HepG2 (cell line): ENCODE measurements around the gene FGFBP1. TPM values are rescaled to one million over a fixed set of nuclear protein-coding genes. Genes with fewer than 3 reads are reported as not detected.

Experiments
- ATAC-seq: fragments of 200-7000 bp; cut with Tn5 transposase; 3 replicates; pipeline ENCODE4 v1.9.1; 2020; ENCODE audit warnings: mild to moderate bottlenecking, moderate library complexity
- BruUV-seq: library from RNA; stranded (reverse); fragments of 400-500 nt; replicated peaks from 2 replicates; lab custom pipeline; 2021; lab: Mats Ljungman, UMichigan
- CTCF ChIA-PET: fragments of 300-600 bp; formaldehyde crosslinking; extraction: SDS; loops from one replicate; lab custom pipeline; 2021; ENCODE audit warnings: low total read pairs, inconsistent platforms, low intra/inter-chr PET ratio; lab: Yijun Ruan, JAX
- POLR2A ChIA-PET: fragments of 350-600 bp; sonication (Branson Sonifier 250); formaldehyde crosslinking; loops from one replicate; lab custom pipeline; 2020; ENCODE audit warnings: antibody characterized with exemption, inconsistent platforms; lab: Yijun Ruan, JAX
- DNase-seq: peaks from one replicate; pipeline ENCODE4 v3.0.0-alpha.2; 2015; ENCODE audit warnings: low spot score
- FAIRE-seq: peaks from 3 replicates; lab custom pipeline; 2011; peaks lifted over from hg19 to GRCh38; lab: Jason Lieb, UNC
- H2AFZ ChIP-seq: one replicate; pipeline ENCODE4 v1.6.1; 2011; ENCODE audit warnings: low read length, inconsistent platforms
- H3K27ac ChIP-seq: fragments of 300-600 bp; 3 replicates; pipeline ENCODE4 v1.8.0; 2011; ENCODE audit warnings: mixed run types, mild to moderate bottlenecking, mixed read lengths, low read length, inconsistent platforms; ENCODE audit not compliant: insufficient read depth; ENCODE audit errors: extremely low read length
- H3K27me3 ChIP-seq, 2 experiments: fragments of 200-600 bp in 1 of 2; 2 replicates in 1 of 2; 3 replicates in 1 of 2; pipeline versions ENCODE4 v1.6.0 to v1.8.0; 2011; ENCODE audit warnings: low read length in 2 of 2, mild to moderate bottlenecking in 2 of 2, moderate library complexity in 2 of 2, inconsistent platforms in 1 of 2; ENCODE audit not compliant: insufficient read depth in 2 of 2, control insufficient read depth in 1 of 2
- H3K36me3 ChIP-seq, 2 experiments: fragments of 200-600 bp in 1 of 2; replicated peaks in 1 of 2; 2 replicates in 1 of 2; 3 replicates in 1 of 2; pipeline versions ENCODE4 v1.5.1 to v1.8.0; 2011; ENCODE audit warnings: low read length in 2 of 2, inconsistent platforms in 1 of 2; ENCODE audit not compliant: insufficient read depth in 2 of 2, control insufficient read depth in 1 of 2
- H3K4me1 ChIP-seq: 2 replicates; pipeline ENCODE4 v1.5.1; 2012; ENCODE audit warnings: low read length, inconsistent platforms; ENCODE audit not compliant: insufficient read depth
- H3K4me2 ChIP-seq: 2 replicates; pipeline ENCODE4 v1.6.0; 2011; ENCODE audit warnings: low read depth, low read length, inconsistent platforms
- H3K4me3 ChIP-seq, 3 experiments: fragments of 200-600 bp in 1 of 3; sonication (generic), shearing (Covaris generic) in 1 of 3; replicated peaks in 1 of 3; 2 replicates each; pipeline ENCODE4 v1.5.1; 2011 to 2016; ENCODE audit warnings: low read length in 3 of 3, inconsistent platforms in 2 of 3, low read depth in 2 of 3, mild to moderate bottlenecking in 2 of 3, control low read depth in 1 of 3, mixed read lengths in 1 of 3; ENCODE audit not compliant: insufficient read depth in 1 of 3
- H3K79me2 ChIP-seq: one replicate; pipeline ENCODE4 v1.6.1; 2011; ENCODE audit warnings: low read length, inconsistent platforms; ENCODE audit not compliant: insufficient read depth
- H3K9ac ChIP-seq: 2 replicates; pipeline ENCODE4 v1.6.0; 2011; ENCODE audit warnings: mild to moderate bottlenecking, low read depth, low read length, inconsistent platforms; ENCODE audit not compliant: insufficient read depth
- H3K9me3 ChIP-seq: 2 replicates; pipeline ENCODE4 v1.5.1; 2012; ENCODE audit warnings: mild to moderate bottlenecking, low read length
- H4K20me1 ChIP-seq: 2 replicates; pipeline ENCODE4 v1.6.0; 2011; ENCODE audit warnings: inconsistent platforms, mild to moderate bottlenecking, low read length, moderate library complexity; ENCODE audit not compliant: insufficient read depth
- AGO2 ChIP-seq: fragments of 200-400 bp; formaldehyde crosslinking; optimal IDR thresholded peaks from 2 replicates; pipeline ENCODE3; 2017; ENCODE audit warnings: mild to moderate bottlenecking, low read depth, low read length, moderate library complexity
- ATF1 ChIP-seq: IDR thresholded peaks from 2 replicates; pipeline ENCODE4 v1.6.1; 2016; ENCODE audit warnings: mild to moderate bottlenecking, control low read depth
- CREM ChIP-seq, 2 experiments: sonication (generic) in 1 of 2; formaldehyde crosslinking in 1 of 2; IDR thresholded peaks; 2 replicates each; pipeline versions ENCODE4 v1.4.0 to v1.6.1; 2016 to 2020; ENCODE audit warnings: antibody characterized with exemption in 1 of 2, mild to moderate bottlenecking in 1 of 2, missing genetic modification reagents in 1 of 2
- ETV5 ChIP-seq: IDR thresholded peaks from 2 replicates; pipeline ENCODE4 v1.6.1; 2018; ENCODE audit warnings: missing biosample characterization, missing genetic modification reagents, inconsistent platforms, borderline replicate concordance
- GATAD2A ChIP-seq: IDR thresholded peaks from 2 replicates; pipeline ENCODE4 v1.6.1; 2016
- HCFC1 ChIP-seq: fragments of 150-350 bp; IDR thresholded peaks from 2 replicates; pipeline ENCODE4 v1.6.1; 2014; ENCODE audit warnings: low read depth, low read length
- HOXA5 ChIP-seq: sonication (generic); formaldehyde crosslinking; IDR thresholded peaks from 2 replicates; pipeline ENCODE4 v1.4.0; 2020; ENCODE audit warnings: missing genetic modification reagents
- KDM6A ChIP-seq: IDR thresholded peaks from 2 replicates; pipeline ENCODE4 v1.6.1; 2016; ENCODE audit warnings: low read depth
- NR2F2 ChIP-seq: IDR thresholded peaks from 2 replicates; pipeline ENCODE4 v1.6.1; 2012; ENCODE audit warnings: low read depth, inconsistent platforms, borderline replicate concordance
- RARA ChIP-seq: IDR thresholded peaks from 2 replicates; pipeline ENCODE4 v1.6.1; 2016; ENCODE audit warnings: missing genetic modification reagents, missing compliant biosample characterization
- SNRNP70 ChIP-seq: fragments of 200-400 bp; formaldehyde crosslinking; IDR thresholded peaks from 2 replicates; pipeline ENCODE4 v1.6.1; 2017; ENCODE audit warnings: mild to moderate bottlenecking, low read depth, low read length, moderate library complexity
- SUZ12 ChIP-seq: fragments of 150-350 bp; IDR thresholded peaks from 2 replicates; pipeline ENCODE4 v1.6.1; 2014; ENCODE audit warnings: low read depth, low read length
- ZFP36L2 ChIP-seq: sonication (generic); formaldehyde crosslinking; IDR thresholded peaks from 2 replicates; pipeline ENCODE4 v1.4.0; 2020; ENCODE audit warnings: missing genetic modification reagents
- ZNF331 ChIP-seq: sonication (generic); formaldehyde crosslinking; IDR thresholded peaks from 2 replicates; pipeline ENCODE4 v1.4.0; 2020; ENCODE audit warnings: missing genetic modification reagents
- ZNF780A ChIP-seq: sonication (generic); formaldehyde crosslinking; IDR thresholded peaks from 2 replicates; pipeline ENCODE4 v1.8.0; 2022; ENCODE audit warnings: mild to moderate bottlenecking, missing genetic modification reagents, moderate library complexity
- ZNF788 ChIP-seq: sonication (generic); formaldehyde crosslinking; IDR thresholded peaks from 2 replicates; pipeline ENCODE4 v1.5.0; 2020; ENCODE audit warnings: mild to moderate bottlenecking, missing genetic modification reagents, borderline replicate concordance
- in situ Hi-C: cut with HindIII; loops from 2 replicates; pipeline ENCODE4 v1.10.0; 2017; ENCODE audit warnings: low pct_unique_long_range_greater_than_20kb; ENCODE audit not compliant: extremely low pct_ligation_motif_present
- intact Hi-C: fragments of 100-400 bp; cut with micrococcal nuclease; formaldehyde crosslinking; loops from one replicate; pipeline ENCODE4 v1.10.0; 2022; ENCODE audit not compliant: unreplicated experiment
- polyA plus RNA-seq, 8 experiments: library from polyadenylated mRNA; depleted of rRNA in 3 of 8; stranded (reverse) in 7 of 8; unstranded in 1 of 8; fragments of >200 nt; fragmentation: Illumina TruSeq in 4 of 8; extraction: Trizol in 4 of 8; gene quantifications; 2 replicates each; pipeline versions ENCODE4 v1.2.1 to v1.2.3, GENCODE V29; 2011 to 2016; ENCODE audit warnings: low read depth in 4 of 8, missing spikeins in 1 of 8, mixed read lengths in 1 of 8; ENCODE audit not compliant: insufficient read depth in 1 of 8
- total RNA-seq, 5 experiments: library from RNA; depleted of rRNA; stranded (reverse); fragments of >200 nt; fragmentation: Illumina TruSeq; extraction: Trizol; gene quantifications; 2 replicates each; pipeline ENCODE4 v1.2.3, GENCODE V29; 2016; ENCODE audit warnings: low read depth in 1 of 5
- TF ChIP-seq, protein P1 (sequence below): sonication (generic); formaldehyde crosslinking; IDR thresholded peaks from 2 replicates; pipeline ENCODE4 v1.5.0; 2020; ENCODE audit warnings: mild to moderate bottlenecking, missing genetic modification reagents

Gene FGFBP1
- total and polyA plus RNA-seq, 2 of the 13 experiments (the other 11 are each of a cell fraction or from before 2014, with no cell fraction given): not detected

GRCh38 chr4:15898902-15899301 lies 39.6 kb downstream of the FGFBP1 start:
- Histone ChIP-seq H2AFZ (no peak overlapping the region), H3K4me3 (no peak overlapping the region), H3K9ac (no peak overlapping the region), H3K4me2 (no peak overlapping the region), H3K9me3 (no peaks in the 10 kb centered on the region), H4K20me1 (no peaks in the 10 kb centered on the region), H3K27ac (no peak overlapping the region), H3K4me1 (no peaks in the 10 kb centered on the region), H3K27me3 (no peaks in the 10 kb centered on the region), H3K36me3 (no peaks in the 10 kb centered on the region), H3K79me2 (no peaks in the 10 kb centered on the region)
- TF ChIP-seq CREM (IDR thresholded peaks at IDR 0.05): no peak
- TF ChIP-seq CREM (CRISPR knock-in tag; IDR thresholded peaks at IDR 0.05): no peak
- TF ChIP-seq, protein P1, sequence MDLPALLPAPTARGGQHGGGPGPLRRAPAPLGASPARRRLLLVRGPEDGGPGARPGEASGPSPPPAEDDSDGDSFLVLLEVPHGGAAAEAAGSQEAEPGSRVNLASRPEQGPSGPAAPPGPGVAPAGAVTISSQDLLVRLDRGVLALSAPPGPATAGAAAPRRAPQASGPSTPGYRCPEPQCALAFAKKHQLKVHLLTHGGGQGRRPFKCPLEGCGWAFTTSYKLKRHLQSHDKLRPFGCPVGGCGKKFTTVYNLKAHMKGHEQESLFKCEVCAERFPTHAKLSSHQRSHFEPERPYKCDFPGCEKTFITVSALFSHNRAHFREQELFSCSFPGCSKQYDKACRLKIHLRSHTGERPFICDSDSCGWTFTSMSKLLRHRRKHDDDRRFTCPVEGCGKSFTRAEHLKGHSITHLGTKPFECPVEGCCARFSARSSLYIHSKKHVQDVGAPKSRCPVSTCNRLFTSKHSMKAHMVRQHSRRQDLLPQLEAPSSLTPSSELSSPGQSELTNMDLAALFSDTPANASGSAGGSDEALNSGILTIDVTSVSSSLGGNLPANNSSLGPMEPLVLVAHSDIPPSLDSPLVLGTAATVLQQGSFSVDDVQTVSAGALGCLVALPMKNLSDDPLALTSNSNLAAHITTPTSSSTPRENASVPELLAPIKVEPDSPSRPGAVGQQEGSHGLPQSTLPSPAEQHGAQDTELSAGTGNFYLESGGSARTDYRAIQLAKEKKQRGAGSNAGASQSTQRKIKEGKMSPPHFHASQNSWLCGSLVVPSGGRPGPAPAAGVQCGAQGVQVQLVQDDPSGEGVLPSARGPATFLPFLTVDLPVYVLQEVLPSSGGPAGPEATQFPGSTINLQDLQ: no peak
- no peak for TF ChIP-seq HCFC1
- TF ChIP-seq ETV5: no peak
- TF ChIP-seq SNRNP70: no peak
- no peak for TF ChIP-seq KDM6A (CRISPR knock-in tag)
- TF ChIP-seq SUZ12: no peak
- no peak for TF ChIP-seq ZNF331 (CRISPR knock-in tag)
- no peak for TF ChIP-seq ZNF780A (CRISPR knock-in tag)
- TF ChIP-seq RARA (CRISPR knock-in tag): no peak
- TF ChIP-seq ATF1 (CRISPR knock-in tag): no peak
- TF ChIP-seq ZNF788 (CRISPR knock-in tag): no peak
- no peak for TF ChIP-seq NR2F2
- no peak for TF ChIP-seq HOXA5 (CRISPR knock-in tag)
- TF ChIP-seq GATAD2A (CRISPR knock-in tag): no peak
- TF ChIP-seq AGO2: no peak
- no peak for TF ChIP-seq ZFP36L2
- intact Hi-C loops (no loop called here), in situ Hi-C loops (no loop called here)
- no peak for FAIRE-seq
- BruUV-seq: no TSS peak
- CTCF ChIA-PET: no interaction called here
- POLR2A ChIA-PET: no interaction called here
- DNase-seq: no peak
- ATAC-seq: no peak
